GM21825 (cell line): ENCODE results near the gene EFNA4.
"Not testable (repeated sequence)": the region's sequence is repeated elsewhere in the genome, so short reads cannot be mapped to it uniquely, and the experiment has no call there.

Experiments used
- ATAC-seq: cut with Tn5 transposase; IDR thresholded peaks from one replicate; pipeline ENCODE4 v1.9.1; 2021; ENCODE audit warnings: mild to moderate bottlenecking, moderate library complexity; ENCODE audit not compliant: unreplicated experiment

The EFNA4 gene

DNA sequence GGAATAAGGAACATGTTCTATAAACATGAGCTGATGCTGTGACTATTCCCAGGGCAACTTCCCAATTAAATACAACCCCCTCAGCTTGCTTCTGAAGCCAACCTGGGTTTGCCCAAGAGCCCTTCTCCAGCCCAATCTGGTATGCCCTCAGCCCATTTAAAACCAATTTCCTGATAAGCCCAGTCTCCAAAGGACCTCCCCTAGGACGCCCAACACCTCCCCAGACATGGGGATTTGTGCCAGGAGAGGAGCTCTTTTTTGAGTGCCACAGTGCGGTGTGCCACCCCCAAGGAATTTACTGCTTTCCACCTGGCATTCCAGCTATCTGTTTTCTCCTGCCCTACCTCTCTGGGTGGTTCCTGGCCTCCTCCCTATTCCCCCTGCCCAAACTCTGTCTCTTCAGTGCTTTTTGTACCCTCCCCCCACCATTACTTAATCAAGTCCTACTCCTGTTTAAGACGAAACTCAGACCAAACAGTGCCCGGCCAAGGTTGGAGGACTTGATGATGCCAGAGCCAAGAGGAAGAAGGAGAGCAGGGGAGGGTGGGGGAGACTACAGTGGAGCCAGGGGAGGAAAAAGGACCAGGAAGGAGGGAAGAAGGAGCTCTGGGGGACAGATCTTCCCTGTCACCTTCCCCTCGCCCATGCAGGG is 52.7 kb downstream of the EFNA4 start:
- ATAC-seq: no peak

DNA sequence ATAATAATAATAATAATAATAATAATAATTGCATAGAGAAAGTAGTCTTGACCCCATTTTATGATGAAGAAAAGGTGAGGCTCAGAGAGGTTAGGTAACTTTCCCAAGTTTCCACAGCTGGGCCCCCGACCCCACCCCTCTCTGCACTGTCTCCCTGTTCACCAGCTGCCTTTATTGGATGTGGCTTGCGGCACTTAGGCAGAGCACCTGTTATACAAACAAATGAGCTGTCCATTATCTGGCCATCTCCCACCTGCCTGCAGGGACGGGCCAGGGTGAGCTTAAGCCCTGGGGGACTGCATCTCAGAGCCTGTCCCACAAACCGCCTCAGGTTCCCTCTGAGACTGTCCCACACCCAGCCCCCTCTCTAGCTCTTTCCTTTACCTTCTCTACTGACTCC is 54.1 kb downstream of the EFNA4 start:
- no peak for ATAC-seq

DNA sequence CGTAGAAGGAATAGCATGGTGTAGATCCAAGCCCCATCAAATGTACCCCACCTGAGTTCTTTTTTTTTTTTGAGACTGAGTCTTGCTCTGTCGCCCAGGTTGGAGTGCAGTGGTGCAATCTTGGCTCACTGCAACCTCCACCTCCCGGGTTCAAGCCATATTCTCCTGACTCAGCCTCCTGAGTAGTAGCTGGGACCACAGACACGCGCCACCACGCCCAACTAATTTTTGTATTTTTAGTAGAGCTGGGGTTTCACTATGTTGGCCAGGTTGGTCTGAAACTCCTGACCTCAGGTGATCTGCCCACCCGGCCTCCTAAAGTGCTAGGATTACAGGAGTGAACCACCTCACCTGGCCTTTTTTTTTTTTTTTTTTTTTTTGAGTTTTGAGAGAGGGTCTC is 54.5 kb downstream of the EFNA4 start:
- ATAC-seq: not testable (repeated sequence)
